Measurements from ENCODE around the gene SPAG16. TPM values are rescaled to one million over a fixed set of nuclear protein-coding genes. Genes with fewer than 3 reads are reported as not detected.

SPAG16 gene
- total and polyA plus RNA-seq, 4 donors, result 8.7 to 90.6 (median 21.6) TPM

GRCh38 chr2:213847316-213847715, 563.1 kb downstream of the SPAG16 start:
- ATAC-seq (ENCODE audit: insufficient read depth, low FRiP score), result no peak
- H3K4me3 ChIP-seq, result no peak overlapping the region
- no peaks in the 10 kb centered on the region for H3K36me3 ChIP-seq (ENCODE audit: control insufficient read depth in 4 of 4, insufficient read depth in 4 of 4, low read length in 4 of 4)
- H3K9ac ChIP-seq (ENCODE audit: insufficient read depth in 1 of 2, low read length in 2 of 2), result no peak overlapping the region
- no peaks in the 10 kb centered on the region for H3K9me3 ChIP-seq (ENCODE audit: control insufficient read depth in 4 of 4, insufficient read depth in 3 of 4, low read length in 3 of 4)
- no peak overlapping the region for H3K27ac ChIP-seq (ENCODE audit: low read depth in 1 of 2, low read length in 1 of 2)
- no peaks in the 10 kb centered on the region for H3K27me3 ChIP-seq (ENCODE audit: control insufficient read depth in 3 of 3, insufficient read depth in 3 of 3, low read length in 2 of 3)
- no peak for TF ChIP-seq CTCF (IDR thresholded peaks at IDR 0.05; ENCODE audit: control extremely low read depth, extremely low read depth)
- WGBS, 2 donors, result 88 to 92% methylated on average over 3 of the region's 3 CpGs
- no peak for DNase-seq
- H3K4me1 ChIP-seq (ENCODE audit: control insufficient read depth in 5 of 5, insufficient read depth in 5 of 5, low read length in 5 of 5), result no peaks in the 10 kb centered on the region

DNA sequence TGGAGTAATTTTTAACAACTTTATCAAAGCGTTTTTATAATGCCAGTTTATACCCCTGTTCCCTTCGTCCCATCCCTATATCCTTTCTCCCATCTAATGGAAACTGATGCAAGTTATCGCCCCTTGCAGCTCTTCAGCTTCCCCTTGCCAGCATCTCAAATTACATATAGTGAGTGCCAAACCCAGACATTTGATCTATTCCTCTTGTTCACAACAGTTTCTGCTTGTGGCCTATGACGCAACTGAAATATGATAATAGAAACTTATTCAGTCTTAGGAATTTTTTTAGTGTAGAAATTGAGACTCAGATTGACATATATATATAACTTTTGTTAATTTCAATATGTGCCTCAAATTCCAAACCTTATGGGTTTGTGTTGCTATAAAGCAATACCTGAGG, 564.4 kb downstream of the SPAG16 start:
- no peak for TF ChIP-seq CTCF (IDR thresholded peaks at IDR 0.05; ENCODE audit: control extremely low read depth, extremely low read depth)
- ATAC-seq (ENCODE audit: insufficient read depth, low FRiP score) (no peak), DNase-seq (peak in 2 of 3 donors; percentile 26 to 55)
- H3K27ac ChIP-seq (ENCODE audit: low read depth in 1 of 2, low read length in 1 of 2), result no peak overlapping the region
- no peak overlapping the region for H3K4me3 ChIP-seq
- no peaks in the 10 kb centered on the region for H3K4me1 ChIP-seq (ENCODE audit: control insufficient read depth in 5 of 5, insufficient read depth in 5 of 5, low read length in 5 of 5)
- 66 to 70% methylated on average over 4 of the region's 4 CpGs for WGBS, 2 donors
- H3K27me3 ChIP-seq (ENCODE audit: control insufficient read depth in 3 of 3, insufficient read depth in 3 of 3, low read length in 2 of 3), result no peaks in the 10 kb centered on the region
- no peaks in the 10 kb centered on the region for H3K36me3 ChIP-seq (ENCODE audit: control insufficient read depth in 4 of 4, insufficient read depth in 4 of 4, low read length in 4 of 4)
- no peak overlapping the region for H3K9ac ChIP-seq (ENCODE audit: insufficient read depth in 1 of 2, low read length in 2 of 2)
- no peaks in the 10 kb centered on the region for H3K9me3 ChIP-seq (ENCODE audit: control insufficient read depth in 4 of 4, insufficient read depth in 3 of 4, low read length in 3 of 4)

- DNase-seq, result no peak
- no peak for TF ChIP-seq CTCF (IDR thresholded peaks at IDR 0.05; ENCODE audit: control extremely low read depth, extremely low read depth)
These were observed 577.4 kb downstream of the SPAG16 start for GRCh38 chr2:213861638-213862037.

GRCh38 chr2:213862407-213863076, 578.3 kb downstream of the SPAG16 start:
- ATAC-seq (ENCODE audit: insufficient read depth, low FRiP score) (no peak), DNase-seq (no peak)
- Histone ChIP-seq H3K36me3 (ENCODE audit: control insufficient read depth in 4 of 4, insufficient read depth in 4 of 4, low read length in 4 of 4) (no peaks in the 10 kb centered on the region), H3K27ac (ENCODE audit: low read depth in 1 of 2, low read length in 1 of 2) (no peak overlapping the region), H3K27me3 (ENCODE audit: control insufficient read depth in 3 of 3, insufficient read depth in 3 of 3, low read length in 2 of 3) (no peaks in the 10 kb centered on the region), H3K9ac (ENCODE audit: insufficient read depth in 1 of 2, low read length in 2 of 2) (no peak overlapping the region), H3K4me1 (ENCODE audit: control insufficient read depth in 5 of 5, insufficient read depth in 5 of 5, low read length in 5 of 5) (no peaks in the 10 kb centered on the region), H3K4me3 (no peak overlapping the region), H3K9me3 (ENCODE audit: control insufficient read depth in 4 of 4, insufficient read depth in 3 of 4, low read length in 3 of 4) (no peaks in the 10 kb centered on the region)
- 85 to 86% methylated on average over 7 of the region's 7 CpGs for WGBS, 2 donors
- no peak for TF ChIP-seq CTCF (IDR thresholded peaks at IDR 0.05; ENCODE audit: control extremely low read depth, extremely low read depth)

More at GRCh38 chr2:213861638-213862037, 577.4 kb downstream of the SPAG16 start:
- H3K27ac ChIP-seq (ENCODE audit: low read depth in 1 of 2, low read length in 1 of 2), result no peak overlapping the region
- H3K4me1 ChIP-seq (ENCODE audit: control insufficient read depth in 5 of 5, insufficient read depth in 5 of 5, low read length in 5 of 5), result no peaks in the 10 kb centered on the region
- ATAC-seq (ENCODE audit: insufficient read depth, low FRiP score), result no peak
- H3K9ac ChIP-seq (ENCODE audit: insufficient read depth in 1 of 2, low read length in 2 of 2), result no peak overlapping the region
- H3K9me3 ChIP-seq (ENCODE audit: control insufficient read depth in 4 of 4, insufficient read depth in 3 of 4, low read length in 3 of 4), result no peaks in the 10 kb centered on the region
- no peaks in the 10 kb centered on the region for H3K27me3 ChIP-seq (ENCODE audit: control insufficient read depth in 3 of 3, insufficient read depth in 3 of 3, low read length in 2 of 3)
- H3K4me3 ChIP-seq, result no peak overlapping the region
- no peaks in the 10 kb centered on the region for H3K36me3 ChIP-seq (ENCODE audit: control insufficient read depth in 4 of 4, insufficient read depth in 4 of 4, low read length in 4 of 4)

Measured in lung (tissue), 12 donors.